GM21390 (cell line): Measurements from ENCODE around the gene PDZD2.

Source experiments
- ATAC-seq: cut with Tn5 transposase; IDR thresholded peaks from one replicate; pipeline ENCODE4 v1.9.1; 2021; ENCODE audit not compliant: unreplicated experiment

The PDZD2 gene

GRCh38 chr5:31860726-31861433 lies 221.9 kb downstream of the PDZD2 start:
- ATAC-seq, result no peak

DNA sequence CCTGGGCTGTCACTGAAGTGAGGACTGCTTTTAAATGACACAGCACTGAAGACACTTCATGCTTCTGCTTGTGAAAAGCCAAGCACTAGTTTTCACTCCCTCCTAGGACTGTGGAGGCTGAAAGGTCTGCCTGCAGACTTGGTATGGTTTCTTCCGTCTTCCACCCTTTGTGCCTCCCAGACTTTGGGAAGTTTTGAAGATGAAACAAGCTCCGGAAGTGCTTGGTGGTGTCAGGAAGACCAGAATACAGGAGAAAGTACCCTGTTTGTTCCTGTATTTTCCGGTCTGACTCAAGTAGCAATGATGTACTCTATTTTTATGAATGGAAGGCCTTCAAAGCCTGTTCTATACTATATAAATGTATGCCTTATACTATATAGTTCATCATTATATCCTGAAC lies 222.7 kb downstream of the PDZD2 start:
- no peak for ATAC-seq

DNA sequence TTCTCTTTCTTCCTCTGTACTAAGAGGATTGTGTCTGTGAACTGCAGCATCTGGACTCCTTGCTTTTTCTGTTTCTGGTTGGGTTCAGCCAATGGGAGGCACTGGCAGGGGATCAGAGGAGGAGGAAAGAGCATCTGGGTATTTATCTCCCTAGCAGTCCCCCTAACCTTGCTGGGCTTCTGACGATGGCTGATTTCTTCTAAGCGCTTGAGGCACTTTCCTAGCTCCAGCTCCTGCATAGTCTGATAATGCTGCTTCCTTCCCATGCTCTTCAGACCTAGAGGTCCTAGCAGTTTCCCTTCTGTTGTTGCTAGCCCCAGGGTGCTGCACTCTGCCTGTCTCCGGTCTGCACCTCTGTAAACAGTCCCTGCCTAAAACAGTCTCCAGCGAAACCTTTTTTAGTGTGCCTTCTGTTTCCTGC lies 225.1 kb downstream of the PDZD2 start:
- no peak for ATAC-seq

GRCh38 chr5:31866166-31866565 lies 227.2 kb downstream of the PDZD2 start:
- no peak for ATAC-seq

DNA sequence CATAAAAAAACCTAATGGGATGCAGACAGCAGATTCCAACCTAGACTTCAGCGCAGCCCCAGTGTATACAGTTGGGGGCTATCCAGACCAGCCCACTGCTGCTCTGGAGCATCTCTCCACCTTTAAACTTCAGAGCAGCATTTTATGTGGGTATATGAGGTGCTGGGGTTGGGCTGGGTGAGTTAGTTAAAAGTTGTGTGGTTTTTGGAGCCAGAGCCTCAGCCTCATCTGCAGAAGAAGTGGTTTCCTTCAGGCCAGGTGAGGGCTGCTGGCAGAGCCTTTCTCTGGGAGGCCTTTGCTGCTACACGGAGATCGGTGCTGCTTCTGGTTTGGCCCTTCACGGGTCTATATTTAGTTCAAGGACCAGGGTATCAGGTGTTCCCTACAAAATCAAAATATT lies 228.3 kb downstream of the PDZD2 start:
- ATAC-seq, result no peak

DNA sequence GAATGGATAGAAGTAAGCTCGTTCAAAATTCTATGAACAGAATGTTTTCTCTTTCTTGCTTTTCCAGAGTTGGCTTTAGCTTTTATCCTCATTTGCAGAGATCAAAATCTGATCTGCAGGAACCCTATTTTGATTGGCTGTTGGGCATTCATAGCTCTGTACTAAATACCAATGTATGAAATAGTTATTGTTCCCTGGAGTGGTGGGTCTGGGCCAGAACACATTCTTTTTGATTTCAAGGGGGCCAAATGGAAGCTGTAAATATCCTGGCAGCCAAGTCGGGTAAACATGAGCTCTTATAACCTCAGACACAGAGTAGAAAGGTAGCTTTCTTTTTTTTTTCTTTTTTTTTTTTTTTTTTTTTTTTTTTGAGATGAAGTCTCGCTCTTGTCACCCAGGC lies 241.5 kb downstream of the PDZD2 start:
- ATAC-seq, result no peak

- no peak for ATAC-seq
These were observed 246.0 kb downstream of the PDZD2 start for GRCh38 chr5:31884896-31885295.

DNA sequence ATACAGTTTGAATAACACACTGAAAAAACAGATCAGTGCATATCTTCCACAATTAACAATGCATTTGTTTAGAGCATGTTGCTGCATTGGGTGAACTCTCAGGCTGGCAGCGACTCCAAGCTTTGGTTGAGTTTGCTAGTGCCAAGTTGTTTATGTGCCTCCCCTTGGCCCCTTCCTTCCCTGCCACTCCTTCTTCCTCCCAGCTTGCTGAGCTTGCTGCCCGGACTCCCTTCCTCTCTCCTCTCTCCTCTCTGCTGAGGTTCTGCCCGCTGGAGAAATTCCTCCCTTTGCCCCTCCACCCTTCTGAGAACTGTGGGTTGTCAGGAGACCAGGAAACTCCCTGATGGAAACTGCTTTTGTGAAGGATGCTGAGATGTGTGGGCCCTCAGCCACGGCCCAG lies 247.3 kb downstream of the PDZD2 start:
- ATAC-seq, result no peak

DNA sequence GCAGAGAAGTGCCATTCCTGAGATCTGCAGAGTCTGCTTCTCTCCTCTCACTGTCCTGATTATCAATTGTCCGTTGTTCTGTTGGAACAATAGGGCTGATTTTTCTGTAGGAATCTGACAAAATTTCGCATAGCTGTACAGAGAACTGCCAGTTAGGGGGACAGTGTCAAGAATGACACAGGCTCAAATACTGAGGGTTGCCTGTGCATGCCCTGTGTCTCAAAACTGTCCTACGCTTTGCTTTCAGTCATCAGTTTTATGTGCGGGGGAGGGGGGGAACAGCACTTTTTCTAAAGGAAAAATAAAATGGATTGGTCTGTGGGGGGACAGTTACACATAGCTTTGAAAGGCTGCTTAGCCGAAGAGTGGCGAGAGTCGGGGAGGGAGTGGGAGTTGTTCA lies 248.6 kb downstream of the PDZD2 start:
- ATAC-seq, result no peak

GRCh38 chr5:31888564-31888963 lies 249.6 kb downstream of the PDZD2 start:
- no peak for ATAC-seq

- no peak for ATAC-seq
These were observed 250.2 kb downstream of the PDZD2 start for GRCh38 chr5:31889001-31889561.

GRCh38 chr5:31890046-31890445 lies 251.1 kb downstream of the PDZD2 start:
- ATAC-seq, result no peak

DNA sequence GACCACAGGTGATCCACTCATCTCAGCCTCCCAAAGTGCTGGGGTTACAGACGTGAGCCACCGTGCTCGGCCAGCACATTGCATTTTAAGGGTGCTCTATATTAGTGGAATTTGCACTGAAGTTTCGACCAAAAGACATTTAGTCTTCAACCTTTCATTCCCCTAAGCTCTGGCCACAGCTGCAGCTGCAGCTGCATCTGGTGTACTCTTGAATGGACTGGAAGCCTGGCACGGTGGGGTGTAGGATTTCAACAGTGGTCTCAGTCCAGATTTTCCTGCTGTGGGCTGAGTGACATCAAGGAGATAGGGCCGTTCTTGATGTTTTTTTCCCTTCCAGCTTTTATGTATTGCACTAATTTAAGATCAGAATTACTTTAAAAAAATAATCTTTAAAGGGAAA lies 255.2 kb downstream of the PDZD2 start:
- no peak for ATAC-seq

GRCh38 chr5:31895199-31895820 lies 256.4 kb downstream of the PDZD2 start:
- ATAC-seq, result no peak

DNA sequence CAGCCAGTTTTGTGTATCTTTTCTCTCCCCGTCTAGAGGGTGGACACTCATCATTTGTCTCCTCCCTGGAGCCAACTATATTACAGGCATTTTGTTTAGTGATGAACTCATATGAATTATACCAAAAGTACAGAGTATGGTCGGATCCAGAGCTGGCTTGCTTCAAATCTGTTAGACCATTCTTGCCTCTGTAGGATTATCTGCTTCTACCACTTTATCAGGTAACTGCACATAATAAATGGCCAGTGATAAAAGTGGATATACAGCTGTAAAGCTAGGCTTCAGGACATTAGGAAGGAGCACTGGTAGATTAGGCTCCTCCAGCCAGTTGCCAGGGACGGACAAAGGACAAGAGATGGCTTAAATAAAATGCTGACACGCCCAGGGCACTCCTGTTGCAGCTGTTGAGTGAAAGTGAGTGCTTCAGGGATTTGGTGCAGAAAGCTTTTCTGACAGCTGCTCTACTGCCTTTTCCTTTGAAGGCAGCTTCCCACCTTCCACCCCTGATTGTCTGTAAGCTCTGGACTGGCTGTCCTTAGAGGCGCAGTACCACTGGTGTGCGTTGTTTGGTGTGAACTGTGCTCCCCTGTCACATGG lies 259.2 kb downstream of the PDZD2 start:
- no peak for ATAC-seq

DNA sequence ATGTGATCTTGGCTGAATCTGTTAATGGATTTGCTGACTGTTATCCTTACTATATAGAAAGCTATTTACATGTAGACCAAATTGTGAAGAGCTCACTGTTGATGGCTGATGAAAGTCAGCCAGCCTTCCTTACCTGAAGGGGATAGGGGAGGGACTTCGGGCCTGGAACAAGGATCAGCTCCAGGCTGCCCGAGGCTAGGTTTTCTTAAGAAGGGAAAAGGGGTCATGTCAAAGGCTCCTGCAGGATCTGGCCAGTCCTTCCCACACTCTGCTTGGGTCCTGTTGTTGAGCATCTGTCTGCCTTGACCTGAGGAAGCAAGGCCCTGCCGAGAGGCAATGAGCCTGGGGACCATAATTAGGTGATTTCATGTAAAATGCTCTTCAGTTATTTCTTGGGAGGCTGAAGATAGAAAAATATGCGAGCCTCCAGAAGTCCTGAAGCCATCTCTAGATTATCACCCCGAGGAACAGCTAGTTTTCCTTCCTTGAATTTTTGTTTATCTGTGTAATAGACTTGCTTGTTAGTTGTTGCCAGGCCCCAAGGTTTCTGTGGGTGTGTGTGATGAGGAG lies 261.4 kb downstream of the PDZD2 start:
- no peak for ATAC-seq

GRCh38 chr5:31901807-31902530 lies 263.0 kb downstream of the PDZD2 start:
- ATAC-seq, result no peak

DNA sequence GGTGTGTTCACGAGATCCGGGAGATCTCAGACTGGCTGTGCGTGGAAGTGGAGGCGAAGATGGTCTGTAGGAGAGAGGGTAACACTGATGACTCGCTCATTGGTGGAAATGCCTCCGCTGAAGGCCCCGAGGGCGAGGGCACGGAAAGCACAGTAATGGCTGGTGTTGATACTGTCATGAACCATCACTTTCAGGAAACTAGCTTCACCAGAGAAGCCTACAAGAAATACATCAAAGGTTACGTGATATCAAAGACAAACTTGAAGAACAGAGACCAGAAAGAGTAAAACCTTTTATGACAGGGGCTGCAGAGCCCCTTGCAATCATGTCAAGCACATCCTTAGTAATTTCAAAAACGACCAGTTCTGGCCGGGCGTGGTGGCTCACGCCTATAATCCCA lies 269.5 kb downstream of the PDZD2 start:
- no peak for ATAC-seq

DNA sequence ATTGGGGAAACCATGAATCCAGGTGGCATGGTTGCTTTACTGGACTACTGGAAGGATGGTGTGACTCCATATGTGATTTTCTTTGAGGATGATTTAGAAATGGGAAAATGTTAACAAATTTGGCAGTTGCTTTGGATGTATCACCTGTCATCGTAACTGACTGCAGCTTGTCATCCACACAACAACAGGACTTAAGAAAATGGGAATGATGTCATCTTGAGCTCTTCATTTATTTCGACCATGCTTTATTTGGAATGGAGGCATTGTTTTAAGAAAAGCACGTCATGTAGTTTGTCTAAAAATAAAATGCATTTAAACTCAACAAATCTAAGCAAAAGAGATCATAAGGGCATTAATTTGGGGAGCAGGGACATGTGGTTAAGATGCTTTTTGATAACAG lies 270.1 kb downstream of the PDZD2 start:
- ATAC-seq, result no peak

GRCh38 chr5:31911291-31912265 lies 272.6 kb downstream of the PDZD2 start:
- no peak for ATAC-seq
